CD4-positive, alpha-beta T cell (primary cell): Measurements from ENCODE around the gene TRIP10. TPM values are rescaled to one million over a fixed set of nuclear protein-coding genes. Genes with fewer than 3 reads are reported as not detected.
A peak's percentile ranks its signal among the peaks of the same experiment; 100 is the strongest.

ENCODE experiments used
- ATAC-seq: fragments of 200-7000 bp; cut with Tn5 transposase; one replicate; pipeline ENCODE4 v1.10.0; 2022; ENCODE audit warnings: mild to moderate bottlenecking; ENCODE audit not compliant: poor library complexity
- CTCF ChIA-PET: fragments of 350-600 bp; sonication (Branson Sonifier 250); formaldehyde crosslinking; loops from one replicate; lab custom pipeline; 2021; ENCODE audit warnings: antibody characterized with exemption, inconsistent platforms; lab: Charles Lee
- POLR2A ChIA-PET: fragments of 350-600 bp; sonication (Branson Sonifier 250); formaldehyde crosslinking; loops from one replicate; lab custom pipeline; 2021; ENCODE audit warnings: antibody characterized with exemption, inconsistent platforms; lab: Charles Lee
- DNase-seq, 14 experiments: peaks; one replicate each; pipeline ENCODE4 v3.0.0-alpha.2; 2013 to 2020; ENCODE audit warnings: mixed read lengths in 2 of 14
- H3K27ac ChIP-seq, 2 donors: one replicate each; pipeline versions ENCODE4 v1.5.1 to v1.7.0; 2013; ENCODE audit warnings: low read length in 2 of 2, low read depth in 1 of 2, mild to moderate bottlenecking in 1 of 2
- H3K27me3 ChIP-seq, 2 experiments: 1 replicate in 1 of 2; 2 replicates in 1 of 2; pipeline versions ENCODE4 v1.6.1 to v1.7.0; 2013; ENCODE audit warnings: low read length in 2 of 2, control low read depth in 1 of 2, mild to moderate bottlenecking in 1 of 2, moderate library complexity in 1 of 2; ENCODE audit not compliant: insufficient read depth in 2 of 2, control insufficient read depth in 1 of 2
- H3K36me3 ChIP-seq: one replicate; pipeline ENCODE4 v1.6.1; 2013; ENCODE audit warnings: low read length, control low read depth; ENCODE audit not compliant: insufficient read depth
- H3K4me1 ChIP-seq: one replicate; pipeline ENCODE4 v1.6.1; 2013; ENCODE audit warnings: low read length, control low read depth; ENCODE audit not compliant: insufficient read depth
- H3K4me3 ChIP-seq: one replicate; pipeline ENCODE4 v1.5.1; 2013; ENCODE audit warnings: mild to moderate bottlenecking, low read length, moderate library complexity
- H3K9me3 ChIP-seq, 2 experiments: 1 replicate in 1 of 2; 2 replicates in 1 of 2; pipeline versions ENCODE4 v1.6.1 to v1.7.0; 2013; ENCODE audit warnings: low read length in 2 of 2, mild to moderate bottlenecking in 2 of 2, control low read depth in 1 of 2, moderate library complexity in 1 of 2; ENCODE audit not compliant: control insufficient read depth in 1 of 2, insufficient read depth in 1 of 2
- H3K27ac Mint-ChIP-seq: one replicate; pipeline ENCODE4 v1.8.0; 2020; ENCODE audit warnings: mixed read lengths
- H3K27me3 Mint-ChIP-seq: one replicate; pipeline ENCODE4 v1.8.0; 2021; ENCODE audit warnings: mixed read lengths
- H3K36me3 Mint-ChIP-seq: one replicate; pipeline ENCODE4 v1.8.0; 2021; ENCODE audit warnings: low read depth, mixed read lengths
- H3K4me1 Mint-ChIP-seq: one replicate; pipeline ENCODE4 v1.8.0; 2021; ENCODE audit warnings: low read depth, mixed read lengths
- H3K4me3 Mint-ChIP-seq: one replicate; pipeline ENCODE4 v1.8.0; 2020; ENCODE audit warnings: mild to moderate bottlenecking, mixed read lengths
- H3K9me3 Mint-ChIP-seq: one replicate; pipeline ENCODE4 v1.8.0; 2020; ENCODE audit warnings: mixed read lengths
- intact Hi-C, 2 experiments: fragments of 100-400 bp; cut with DNase I in 1 of 2; cut with micrococcal nuclease in 1 of 2; formaldehyde crosslinking; loops; one replicate each; pipeline versions ENCODE4 v1.15.1 to v1.9.0; 2023 to 2025; cut with DNase I, micrococcal nuclease
- total RNA-seq, 174 experiments: library from RNA in 2 of 174; stranded (reverse) in 2 of 174; gene quantifications; one replicate each; pipeline ENCODE4 v1.2.3 and lab custom pipeline; 2021 to 2026
- TF ChIP-seq, protein P1 (sequence below): fragments of 200-600 bp; IDR thresholded peaks from one replicate; pipeline ENCODE4 v1.8.0; 2022; ENCODE audit warnings: antibody characterized with exemption, mild to moderate bottlenecking

TRIP10 gene
- total RNA-seq, 2 experiments from 2014 or later = 1.6 to 1.9 TPM

DNA sequence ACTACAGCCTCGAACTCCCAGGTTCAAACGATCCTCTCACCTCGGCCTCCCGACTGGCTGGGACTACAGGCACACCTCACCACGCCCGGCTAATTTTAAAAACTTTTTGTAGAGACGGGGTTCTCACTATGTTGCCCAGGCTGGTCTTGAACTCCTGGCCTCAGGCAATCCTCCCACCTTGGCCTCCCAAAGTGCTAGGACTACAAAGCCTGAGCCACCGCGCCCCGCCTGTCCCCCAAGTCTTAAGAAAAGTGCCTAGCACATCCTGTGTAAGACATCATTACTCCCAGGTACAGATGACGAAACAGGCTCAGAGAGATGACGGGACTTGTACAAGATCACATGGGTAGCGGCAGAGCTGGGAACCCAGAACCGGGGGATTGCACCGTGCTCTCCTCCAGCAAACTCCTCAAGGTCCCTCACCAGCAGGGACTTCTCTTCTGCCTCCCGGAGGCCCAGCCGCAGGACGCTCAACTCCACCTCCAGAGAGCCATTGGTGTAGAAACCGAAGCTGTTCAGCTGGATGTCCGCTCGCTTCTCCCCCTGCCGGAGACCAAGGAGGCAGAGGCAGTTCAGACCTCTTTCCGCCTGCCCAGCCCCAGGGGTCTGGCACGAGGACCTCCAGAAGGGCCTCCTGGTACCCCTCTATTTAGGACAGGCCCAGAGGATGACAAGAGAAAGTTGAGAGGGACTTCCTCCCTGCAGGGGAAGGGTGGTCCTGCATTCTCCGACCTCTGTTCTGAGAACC is 3.1 kb upstream of the TRIP10 start:
- DNase-seq (peak in 13 of 14 experiments; percentile 35 to 89 (median 50)), ATAC-seq (peak; percentile 21)
- Histone ChIP-seq H3K4me3 (peak overlapping the region; percentile 77), H3K9me3 (no peaks in the 10 kb centered on the region), H3K27me3 (no peaks in the 10 kb centered on the region), H3K36me3 (peaks cover 29% of the 10 kb centered on the region), H3K27ac (peak overlapping the region; percentile 74 to 92), H3K4me1 (peaks cover 55% of the 10 kb centered on the region)
- Mint-ChIP-seq H3K27me3 (no peaks in the 10 kb centered on the region), H3K4me3 (peak overlapping the region; percentile 95), H3K4me1 (peaks cover 42% of the 10 kb centered on the region), H3K27ac (peak overlapping the region; percentile 85), H3K9me3 (no peaks in the 10 kb centered on the region), H3K36me3 (peaks cover 25% of the 10 kb centered on the region)
- POLR2A ChIA-PET = interaction anchor here (0.7 to 4.4 kb wide), 10 partner anchors 13 to 363 kb away, joined by 3 to 44 read pairs (median 8); partner anchors contain the start of genes KHSRP, SH2D3A and VAV1
- TF ChIP-seq, protein P1, sequence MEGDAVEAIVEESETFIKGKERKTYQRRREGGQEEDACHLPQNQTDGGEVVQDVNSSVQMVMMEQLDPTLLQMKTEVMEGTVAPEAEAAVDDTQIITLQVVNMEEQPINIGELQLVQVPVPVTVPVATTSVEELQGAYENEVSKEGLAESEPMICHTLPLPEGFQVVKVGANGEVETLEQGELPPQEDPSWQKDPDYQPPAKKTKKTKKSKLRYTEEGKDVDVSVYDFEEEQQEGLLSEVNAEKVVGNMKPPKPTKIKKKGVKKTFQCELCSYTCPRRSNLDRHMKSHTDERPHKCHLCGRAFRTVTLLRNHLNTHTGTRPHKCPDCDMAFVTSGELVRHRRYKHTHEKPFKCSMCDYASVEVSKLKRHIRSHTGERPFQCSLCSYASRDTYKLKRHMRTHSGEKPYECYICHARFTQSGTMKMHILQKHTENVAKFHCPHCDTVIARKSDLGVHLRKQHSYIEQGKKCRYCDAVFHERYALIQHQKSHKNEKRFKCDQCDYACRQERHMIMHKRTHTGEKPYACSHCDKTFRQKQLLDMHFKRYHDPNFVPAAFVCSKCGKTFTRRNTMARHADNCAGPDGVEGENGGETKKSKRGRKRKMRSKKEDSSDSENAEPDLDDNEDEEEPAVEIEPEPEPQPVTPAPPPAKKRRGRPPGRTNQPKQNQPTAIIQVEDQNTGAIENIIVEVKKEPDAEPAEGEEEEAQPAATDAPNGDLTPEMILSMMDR = peak; percentile 57
- intact Hi-C loops = loop anchor here (1.0 to 5.0 kb wide), 5 partner anchors 104 to 796 kb away; partner anchors contain the start of genes ALKBH7 (in 1 of the 2) and CRB3 (in 1 of the 2)
- CTCF ChIA-PET = interaction anchor here (0.6 to 2.3 kb wide), 8 partner anchors 31 to 333 kb away, joined by 3 to 12 read pairs (median 4); partner anchors contain the start of genes SH2D3A, TNFSF14, VAV1 and ZNF557

- H3K4me3 ChIP-seq = peak overlapping the region; percentile 77
- TF ChIP-seq, protein P1 = no peak
- intact Hi-C loops = loop anchor here (1.0 to 5.0 kb wide), 8 partner anchors 16 to 795 kb away; partner anchors contain the start of genes ALKBH7 (in 1 of the 2), CRB3 (in 1 of the 2) and SH2D3A (in 1 of the 2)
- no peaks in the 10 kb centered on the region for H3K27me3 ChIP-seq
- H3K9me3 Mint-ChIP-seq = no peaks in the 10 kb centered on the region
- peaks cover 24% of the 10 kb centered on the region for H3K36me3 ChIP-seq
- DNase-seq (no peak), ATAC-seq (no peak)
- H3K27ac Mint-ChIP-seq = peak overlapping the region; percentile 85
- H3K9me3 ChIP-seq = no peaks in the 10 kb centered on the region
- H3K36me3 Mint-ChIP-seq = peaks cover 22% of the 10 kb centered on the region
- H3K4me1 Mint-ChIP-seq = peaks cover 44% of the 10 kb centered on the region
- peak overlapping the region; percentile 95 for H3K4me3 Mint-ChIP-seq
- no peaks in the 10 kb centered on the region for H3K27me3 Mint-ChIP-seq
- H3K4me1 ChIP-seq = peaks cover 56% of the 10 kb centered on the region
- H3K27ac ChIP-seq = peak overlapping the region; percentile 74 to 92
- CTCF ChIA-PET = interaction anchor here (0.6 to 3.6 kb wide), 10 partner anchors 31 to 220 kb away, joined by 3 to 45 read pairs (median 6); partner anchors contain the start of genes SH2D3A, TNFSF14 and VAV1
- POLR2A ChIA-PET = interaction anchor here (0.6 to 4.4 kb wide), 16 partner anchors 8 to 613 kb away, joined by 3 to 44 read pairs (median 6); partner anchors contain the start of genes KHSRP, SH2D3A, VAV1 and ZNF557
These were observed 2.6 kb upstream of the TRIP10 start for GRCh38 chr19:6736917-6737283.

DNA sequence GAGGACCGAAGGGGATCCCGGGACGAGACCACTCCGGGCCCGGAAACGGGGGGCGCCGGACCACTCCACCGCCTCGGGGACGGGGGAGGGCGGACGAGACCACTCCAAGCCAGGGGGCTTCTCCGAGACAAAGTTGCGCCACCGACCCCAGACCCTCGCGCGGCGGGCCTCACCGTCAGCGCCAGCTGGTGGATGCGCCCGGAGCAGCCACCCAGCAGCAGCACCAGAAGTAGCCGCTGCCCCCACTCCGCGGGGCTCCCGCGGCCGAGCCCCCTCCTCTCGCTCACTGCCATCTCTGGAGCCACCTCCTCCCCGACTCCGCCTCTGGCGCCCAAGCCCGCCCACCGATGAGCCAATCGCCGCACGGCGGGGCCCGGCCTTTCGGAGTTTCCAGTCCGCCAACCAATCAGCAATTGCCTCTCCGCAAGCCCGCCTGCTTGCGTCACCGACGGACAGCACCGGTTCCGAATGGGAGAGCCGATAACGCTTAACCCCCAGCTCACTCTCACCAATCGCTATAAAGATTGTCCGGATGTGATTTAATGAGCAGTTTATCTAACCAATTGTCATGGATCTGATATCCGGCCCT is 2.1 kb upstream of the TRIP10 start, which contains the start of gene GPR108:
Gene GPR108, minus strand, starts transcription at position 297 of the 589 bp plus-strand sequence. Its CDS starts 4 bp downstream, at position 293.
- POLR2A ChIA-PET = interaction anchor here (0.6 to 4.4 kb wide), 24 partner anchors 8 to 892 kb away, joined by 3 to 44 read pairs (median 5); partner anchors contain the start of genes KHSRP, PET100, SH2D3A and TNFSF14

More for the DNA sequence above, 2.1 kb upstream of the TRIP10 start, which contains the start of gene GPR108:
- DNase-seq = peak; percentile 97 to 100 (median 99)
- CTCF ChIA-PET = interaction anchor here (1.0 to 3.6 kb wide), 9 partner anchors 16 to 221 kb away, joined by 3 to 45 read pairs (median 6); partner anchors contain the start of genes TNFSF14 and VAV1
- Mint-ChIP-seq H3K27ac (peak within 1 kb of the TSS; percentile 85), H3K4me1 (peaks cover 44% of the 10 kb centered on the region), H3K36me3 (peaks cover 20% of the 10 kb centered on the region), H3K27me3 (no peaks in the 10 kb centered on the region), H3K9me3 (no peaks in the 10 kb centered on the region), H3K4me3 (peak within 1 kb of the TSS; percentile 97)
- ATAC-seq = peak; percentile 79
- Histone ChIP-seq H3K27ac (peak within 1 kb of the TSS; percentile 74 to 92), H3K4me3 (peak within 1 kb of the TSS; percentile 77), H3K36me3 (peaks cover 19% of the 10 kb centered on the region), H3K9me3 (no peaks in the 10 kb centered on the region), H3K4me1 (peaks cover 56% of the 10 kb centered on the region), H3K27me3 (no peaks in the 10 kb centered on the region)
- intact Hi-C loops = loop anchor here (1.0 to 5.0 kb wide), 7 partner anchors 16 to 795 kb away; partner anchors contain the start of genes ALKBH7 (in 1 of the 2), CRB3 (in 1 of the 2) and SH2D3A (in 1 of the 2)
- TF ChIP-seq, protein P1 = no peak
